Measurements from ENCODE around the gene DGAT2.

GRCh38 chr11:75767793-75768111 is 826 bp upstream of the DGAT2 start:
- TF ChIP-seq EZH2phosphoT487 (IDR thresholded peaks at IDR 0.05) (no peak), CTCF (IDR thresholded peaks at IDR 0.05) (no peak), EZH2 (IDR thresholded peaks at IDR 0.05) (no peak)

Measured in neural progenitor cell (in vitro differentiated cells).